Transverse colon (tissue), 4 donors: Measurements from ENCODE around the gene COG5.

Source experiments
- EP300 ChIP-seq: sonication (generic); formaldehyde crosslinking; IDR thresholded peaks from one replicate; pipeline ENCODE4 v1.6.1; 2017; ENCODE audit warnings: antibody characterized with exemption, low read depth
- POLR2A ChIP-seq: fragments of 450-650 bp; IDR thresholded peaks from one replicate; pipeline ENCODE4 v1.6.1; 2016; ENCODE audit warnings: antibody characterized with exemption, mild to moderate bottlenecking, moderate library complexity
- POLR2AphosphoS5 ChIP-seq, 3 donors: sonication (generic); formaldehyde crosslinking; IDR thresholded peaks; one replicate each; pipeline ENCODE4 v1.6.1; 2016; ENCODE audit warnings: antibody characterized with exemption in 3 of 3
- TF ChIP-seq, protein P1 (sequence below), 5 experiments: fragments of 200-600 bp in 3 of 5; fragments of 450-650 bp in 2 of 5; sonication (generic) in 3 of 5; IDR thresholded peaks; 1 replicate in 2 of 5; 2 replicates in 3 of 5; pipeline ENCODE4 v1.5.1; 2016 to 2017; ENCODE audit warnings: antibody characterized with exemption in 5 of 5, inconsistent platforms in 3 of 5, mild to moderate bottlenecking in 2 of 5, moderate library complexity in 1 of 5

GRCh38 chr7:107304636-107305035, 259.1 kb downstream of the COG5 start:
- TF ChIP-seq, protein P1, sequence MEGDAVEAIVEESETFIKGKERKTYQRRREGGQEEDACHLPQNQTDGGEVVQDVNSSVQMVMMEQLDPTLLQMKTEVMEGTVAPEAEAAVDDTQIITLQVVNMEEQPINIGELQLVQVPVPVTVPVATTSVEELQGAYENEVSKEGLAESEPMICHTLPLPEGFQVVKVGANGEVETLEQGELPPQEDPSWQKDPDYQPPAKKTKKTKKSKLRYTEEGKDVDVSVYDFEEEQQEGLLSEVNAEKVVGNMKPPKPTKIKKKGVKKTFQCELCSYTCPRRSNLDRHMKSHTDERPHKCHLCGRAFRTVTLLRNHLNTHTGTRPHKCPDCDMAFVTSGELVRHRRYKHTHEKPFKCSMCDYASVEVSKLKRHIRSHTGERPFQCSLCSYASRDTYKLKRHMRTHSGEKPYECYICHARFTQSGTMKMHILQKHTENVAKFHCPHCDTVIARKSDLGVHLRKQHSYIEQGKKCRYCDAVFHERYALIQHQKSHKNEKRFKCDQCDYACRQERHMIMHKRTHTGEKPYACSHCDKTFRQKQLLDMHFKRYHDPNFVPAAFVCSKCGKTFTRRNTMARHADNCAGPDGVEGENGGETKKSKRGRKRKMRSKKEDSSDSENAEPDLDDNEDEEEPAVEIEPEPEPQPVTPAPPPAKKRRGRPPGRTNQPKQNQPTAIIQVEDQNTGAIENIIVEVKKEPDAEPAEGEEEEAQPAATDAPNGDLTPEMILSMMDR (IDR thresholded peaks at IDR 0.05), result no peak
- TF ChIP-seq EP300 (no peak), POLR2A (no peak), POLR2AphosphoS5 (IDR thresholded peaks at IDR 0.05) (no peak)
